PC-9 (cell line): ENCODE results near the gene ADAR. TPM values are rescaled to one million over a fixed set of nuclear protein-coding genes. Genes with fewer than 3 reads are reported as not detected.
A peak's percentile ranks its signal among the peaks of the same experiment; 100 is the strongest.

Source experiments
- BruUV-seq: library from RNA; stranded (reverse); fragments of 400-500 nt; replicated peaks from 2 replicates; lab custom pipeline; 2021; lab: Mats Ljungman, UMichigan
- CTCF ChIA-PET: fragments of 300-600 bp; sonication (Branson Sonifier 250); formaldehyde crosslinking; loops from one replicate; lab custom pipeline; 2022; ENCODE audit warnings: antibody characterized with exemption; lab: Charles Lee
- POLR2A ChIA-PET: fragments of 300-600 bp; sonication (Branson Sonifier 250); formaldehyde crosslinking; loops from one replicate; lab custom pipeline; 2022; ENCODE audit warnings: antibody characterized with exemption; ENCODE audit not compliant: unreplicated experiment; lab: Charles Lee
- DNase-seq, 2 experiments: peaks; one replicate each; pipeline versions ENCODE4 v3.0.0 to v3.0.0-alpha.2; 2015 to 2022; ENCODE audit warnings: mixed read lengths in 1 of 2
- H2AFZ ChIP-seq: fragments of 200-600 bp; sonication (generic); 2 replicates; pipeline ENCODE4 v1.8.1; 2017; ENCODE audit warnings: antibody characterized with exemption
- H3F3A ChIP-seq: fragments of 200-600 bp; sonication (generic); 2 replicates; pipeline ENCODE4 v1.8.1; 2017; ENCODE audit warnings: antibody characterized with exemption, mild to moderate bottlenecking, low read depth; ENCODE audit not compliant: insufficient read depth
- H3K27ac ChIP-seq: fragments of 200-600 bp; sonication (generic); 2 replicates; pipeline ENCODE4 v1.6.1; 2016; ENCODE audit warnings: mixed run types
- H3K27me3 ChIP-seq: fragments of 200-600 bp; sonication (generic); 2 replicates; pipeline ENCODE4 v1.6.1; 2016; ENCODE audit warnings: low read depth, mixed run types; ENCODE audit not compliant: insufficient read depth
- H3K36me3 ChIP-seq: fragments of 200-600 bp; sonication (generic); 2 replicates; pipeline ENCODE4 v1.6.1; 2016; ENCODE audit warnings: low read depth, mixed run types
- H3K4me1 ChIP-seq: fragments of 200-600 bp; sonication (generic); replicated peaks from 2 replicates; pipeline ENCODE4 v1.6.1; 2016; ENCODE audit warnings: mixed run types; ENCODE audit not compliant: insufficient read depth
- H3K4me2 ChIP-seq: fragments of 200-600 bp; sonication (generic); 2 replicates; pipeline ENCODE4 v1.6.1; 2017; ENCODE audit warnings: mixed run types
- H3K4me3 ChIP-seq: fragments of 200-600 bp; sonication (generic); 2 replicates; pipeline ENCODE4 v1.6.1; 2016; ENCODE audit warnings: mixed run types
- H3K79me2 ChIP-seq: fragments of 200-600 bp; sonication (generic); 2 replicates; pipeline ENCODE4 v1.6.1; 2017; ENCODE audit warnings: low read depth, mixed run types
- H3K9me2 ChIP-seq: fragments of 200-600 bp; sonication (generic); 2 replicates; pipeline ENCODE4 v1.8.1; 2017; ENCODE audit warnings: mild to moderate bottlenecking; ENCODE audit not compliant: insufficient read depth
- H3K9me3 ChIP-seq: fragments of 200-600 bp; sonication (generic); 2 replicates; pipeline ENCODE4 v1.8.1; 2016; ENCODE audit warnings: low read depth; ENCODE audit not compliant: insufficient read depth
- H4K20me1 ChIP-seq: fragments of 200-600 bp; sonication (generic); 2 replicates; pipeline ENCODE4 v1.8.1; 2017; ENCODE audit not compliant: insufficient read depth
- EZH2 ChIP-seq: fragments of 200-600 bp; sonication (generic); IDR thresholded peaks from 2 replicates; pipeline ENCODE4 v1.8.0; 2017; ENCODE audit warnings: antibody characterized with exemption, low read depth
- intact Hi-C: fragments of 100-400 bp; cut with micrococcal nuclease; formaldehyde crosslinking; loops from one replicate; pipeline ENCODE4 v1.10.0; 2022; ENCODE audit not compliant: unreplicated experiment
- total RNA-seq: library from RNA; stranded (reverse); gene quantifications from 2 replicates; pipeline ENCODE4 v1.2.3, GENCODE V29; 2021
- TF ChIP-seq, protein P1 (sequence below): fragments of 200-600 bp; sonication (generic); conservative IDR thresholded peaks from 2 replicates; pipeline ENCODE4 v1.6.1; 2017; ENCODE audit warnings: mixed run types, antibody characterized with exemption, mild to moderate bottlenecking, moderate library complexity

ADAR gene
- total RNA-seq, 1 experiment from 2014 or later, result 120 TPM

DNA sequence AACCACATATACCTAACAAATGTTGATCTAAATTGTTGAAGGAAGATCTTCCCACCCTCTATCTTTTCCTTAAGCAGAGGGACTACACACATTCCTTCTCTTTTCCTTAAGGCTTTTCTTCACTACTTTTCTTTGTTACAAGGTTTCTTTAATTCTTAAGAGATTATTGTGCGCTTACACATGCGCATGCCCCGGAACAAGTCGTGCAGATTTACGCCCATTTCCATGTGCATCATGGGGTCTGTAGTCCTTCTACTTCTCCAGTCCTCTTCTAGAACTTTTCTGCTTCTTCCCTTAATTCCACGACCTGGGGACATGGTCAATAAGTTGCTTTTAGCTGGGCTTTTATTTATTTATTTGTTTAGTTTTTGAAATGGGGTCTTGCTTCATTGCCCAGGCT, 42.1 kb downstream of the ADAR start:
- Histone ChIP-seq H3K27ac (no peak overlapping the region), H3K27me3 (peaks cover 63% of the 10 kb centered on the region), H3K79me2 (no peaks in the 10 kb centered on the region), H3F3A (no peaks in the 10 kb centered on the region), H2AFZ (no peak overlapping the region), H4K20me1 (no peaks in the 10 kb centered on the region), H3K36me3 (no peaks in the 10 kb centered on the region), H3K4me1 (no peaks in the 10 kb centered on the region), H3K4me3 (no peak overlapping the region), H3K9me3 (no peaks in the 10 kb centered on the region), H3K4me2 (no peak overlapping the region), H3K9me2 (no peaks in the 10 kb centered on the region)
- CTCF ChIA-PET, result no interaction called here
- POLR2A ChIA-PET, result no interaction called here
- TF ChIP-seq EZH2, result no peak
- TF ChIP-seq, protein P1, sequence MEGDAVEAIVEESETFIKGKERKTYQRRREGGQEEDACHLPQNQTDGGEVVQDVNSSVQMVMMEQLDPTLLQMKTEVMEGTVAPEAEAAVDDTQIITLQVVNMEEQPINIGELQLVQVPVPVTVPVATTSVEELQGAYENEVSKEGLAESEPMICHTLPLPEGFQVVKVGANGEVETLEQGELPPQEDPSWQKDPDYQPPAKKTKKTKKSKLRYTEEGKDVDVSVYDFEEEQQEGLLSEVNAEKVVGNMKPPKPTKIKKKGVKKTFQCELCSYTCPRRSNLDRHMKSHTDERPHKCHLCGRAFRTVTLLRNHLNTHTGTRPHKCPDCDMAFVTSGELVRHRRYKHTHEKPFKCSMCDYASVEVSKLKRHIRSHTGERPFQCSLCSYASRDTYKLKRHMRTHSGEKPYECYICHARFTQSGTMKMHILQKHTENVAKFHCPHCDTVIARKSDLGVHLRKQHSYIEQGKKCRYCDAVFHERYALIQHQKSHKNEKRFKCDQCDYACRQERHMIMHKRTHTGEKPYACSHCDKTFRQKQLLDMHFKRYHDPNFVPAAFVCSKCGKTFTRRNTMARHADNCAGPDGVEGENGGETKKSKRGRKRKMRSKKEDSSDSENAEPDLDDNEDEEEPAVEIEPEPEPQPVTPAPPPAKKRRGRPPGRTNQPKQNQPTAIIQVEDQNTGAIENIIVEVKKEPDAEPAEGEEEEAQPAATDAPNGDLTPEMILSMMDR, result no peak
- intact Hi-C loops, result no loop called here
- no peak for DNase-seq
- no TSS peak for BruUV-seq

DNA sequence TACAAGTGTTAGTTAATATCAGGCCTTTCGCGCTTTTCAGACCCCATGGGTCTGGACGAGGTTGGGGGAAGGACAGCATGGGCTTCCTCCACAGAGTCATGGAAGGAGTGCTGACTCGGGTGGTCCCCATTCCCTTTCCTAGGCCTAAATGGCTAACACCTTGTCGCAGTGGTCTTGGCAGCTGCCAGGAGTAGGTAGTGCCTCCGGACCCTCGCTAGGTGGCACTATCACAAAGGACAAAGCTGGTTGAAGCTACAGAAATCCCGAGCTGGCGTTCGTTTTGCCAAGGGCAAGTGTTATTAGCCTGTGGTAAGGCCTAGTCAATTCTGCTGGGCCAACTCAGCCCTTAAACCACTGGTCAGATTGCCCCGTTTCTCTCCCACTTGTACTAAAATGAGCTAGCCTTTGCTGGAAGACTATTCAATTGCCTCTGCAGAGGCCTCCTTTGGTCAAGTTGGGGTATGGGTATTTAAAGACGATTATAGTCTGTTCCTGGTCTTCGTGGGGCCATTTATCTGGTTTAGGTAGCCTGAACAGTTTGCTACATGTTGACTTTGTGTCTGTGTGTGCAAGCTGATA, 48.4 kb downstream of the ADAR start:
- DNase-seq, result peak; percentile 75 to 83
- peaks cover 15% of the 10 kb centered on the region for H3K36me3 ChIP-seq
- peak overlapping the region; percentile 85 for H2AFZ ChIP-seq
- H3K4me3 ChIP-seq, result peak overlapping the region; percentile 61
- H3F3A ChIP-seq, result peaks cover 10% of the 10 kb centered on the region; the same call in 1 of the 2 replicates
- peaks cover 6% of the 10 kb centered on the region; the same call in 1 of the 2 replicates for H4K20me1 ChIP-seq
- peaks cover 34% of the 10 kb centered on the region for H3K79me2 ChIP-seq
- ChIA-PET POLR2A (interaction anchor here (0.6 to 1.0 kb wide), 3 partner anchors 402 to 993 kb away, joined by 3 to 6 read pairs (median 4); partner anchors contain the start of gene PYGO2), CTCF (interaction anchor here (0.6 to 1.6 kb wide), 9 partner anchors 180 to 591 kb away, joined by 3 to 11 read pairs (median 4); partner anchors contain the start of gene PBXIP1)
- H3K9me2 ChIP-seq, result no peaks in the 10 kb centered on the region
- intact Hi-C loops, result loop anchor here (1.0 to 5.0 kb wide), 7 partner anchors 49 to 568 kb away; partner anchors contain the start of genes ADAR, EFNA1, EFNA4 and PMVK
- peak overlapping the region; percentile 61 for H3K27ac ChIP-seq
- H3K4me2 ChIP-seq, result peak overlapping the region; percentile 89
- peaks cover 16% of the 10 kb centered on the region; the same call in 1 of the 2 replicates for H3K4me1 ChIP-seq
- BruUV-seq, result no TSS peak
- TF ChIP-seq, protein P1, result peak; percentile 94
- no peak for TF ChIP-seq EZH2
- no peaks in the 10 kb centered on the region for H3K9me3 ChIP-seq
- H3K27me3 ChIP-seq, result no peaks in the 10 kb centered on the region; the same call in 1 of the 2 replicates

DNA sequence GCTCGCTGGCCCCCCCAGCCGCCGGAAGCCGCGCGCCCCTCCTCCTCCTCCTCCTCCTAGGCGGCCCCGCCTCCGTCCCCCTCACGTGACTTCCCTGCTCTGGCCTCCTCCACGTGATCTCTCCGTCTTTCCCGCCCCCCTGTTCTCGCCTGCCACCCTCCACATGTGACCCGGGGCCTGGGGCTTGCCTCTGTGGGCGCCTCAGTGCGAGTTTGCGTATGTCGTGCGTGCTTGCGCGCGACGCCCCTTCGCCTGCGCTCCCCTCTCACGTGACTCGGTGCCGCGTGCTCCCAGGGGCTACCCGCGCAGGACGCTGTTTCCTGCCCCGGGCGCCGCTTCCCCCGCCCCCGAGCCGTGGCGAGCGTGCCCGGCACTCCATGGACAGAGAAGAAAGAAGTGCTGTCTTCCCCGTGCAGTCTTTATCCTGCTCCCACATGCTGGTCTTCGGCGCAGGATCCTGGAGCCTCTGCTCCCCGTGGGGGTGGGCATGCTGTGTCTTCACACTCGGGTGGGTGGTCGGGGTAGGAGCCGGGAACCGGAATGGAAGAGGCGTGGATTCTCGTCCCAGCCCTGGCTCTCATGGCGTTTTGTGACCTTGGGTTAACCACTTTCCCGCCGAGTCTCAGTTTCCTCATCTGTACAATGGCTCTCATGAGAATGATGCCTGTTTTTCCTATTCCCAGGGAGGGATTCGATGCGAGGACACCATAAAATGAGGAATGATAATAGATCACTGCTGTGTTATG, 49.1 kb downstream of the ADAR start:
- peaks cover 10% of the 10 kb centered on the region; the same call in 1 of the 2 replicates for H3F3A ChIP-seq
- H3K4me1 ChIP-seq, result peaks cover 16% of the 10 kb centered on the region; the same call in 1 of the 2 replicates
- H3K27ac ChIP-seq, result peak overlapping the region; percentile 61
- peak; percentile 87 to 98 for DNase-seq
- H3K79me2 ChIP-seq, result peaks cover 34% of the 10 kb centered on the region
- POLR2A ChIA-PET, result interaction anchor here (0.6 to 1.2 kb wide), 4 partner anchors 337 to 992 kb away, joined by 3 to 10 read pairs (median 5); partner anchors contain the start of gene PYGO2
- TSS peak; percentile 73 for BruUV-seq
- intact Hi-C loops, result loop anchor here (1.0 to 5.0 kb wide), 7 partner anchors 49 to 568 kb away; partner anchors contain the start of genes ADAR, EFNA1, EFNA4 and PMVK
- no peaks in the 10 kb centered on the region for H3K9me3 ChIP-seq
- H3K27me3 ChIP-seq, result no peaks in the 10 kb centered on the region; the same call in 1 of the 2 replicates
- peak overlapping the region; percentile 85 for H2AFZ ChIP-seq
- TF ChIP-seq, protein P1, result no peak
- no peak for TF ChIP-seq EZH2
- H3K4me3 ChIP-seq, result peak overlapping the region; percentile 61
- H3K4me2 ChIP-seq, result peak overlapping the region; percentile 89
- H3K9me2 ChIP-seq, result no peaks in the 10 kb centered on the region
- CTCF ChIA-PET, result interaction anchor here (0.6 to 1.6 kb wide), 8 partner anchors 319 to 526 kb away, joined by 3 to 11 read pairs (median 6); partner anchors contain the start of gene PBXIP1
- H3K36me3 ChIP-seq, result peaks cover 22% of the 10 kb centered on the region
- H4K20me1 ChIP-seq, result peaks cover 6% of the 10 kb centered on the region; the same call in 1 of the 2 replicates
